ENCODE results near the gene NUDCD2.

DNA sequence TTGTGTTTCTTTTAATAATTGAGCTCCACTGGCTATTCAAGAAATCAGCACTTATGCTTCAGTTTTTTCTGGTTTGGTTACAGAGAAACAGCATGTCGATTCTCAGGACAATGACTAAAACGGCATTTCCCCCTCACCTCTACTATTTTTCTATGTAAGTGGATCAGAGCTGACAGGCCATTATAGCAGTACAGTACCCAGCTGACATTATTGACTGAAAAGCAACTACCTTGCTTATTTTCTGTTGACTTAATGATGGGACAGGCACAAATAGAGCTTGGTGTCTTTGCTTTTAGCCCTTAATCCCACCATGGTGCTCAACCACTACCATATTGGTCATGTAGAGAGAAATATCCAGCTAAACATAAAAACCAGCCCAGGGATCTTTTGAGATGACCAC lies 57.9 kb downstream of the NUDCD2 start:
- TF ChIP-seq, protein P1, sequence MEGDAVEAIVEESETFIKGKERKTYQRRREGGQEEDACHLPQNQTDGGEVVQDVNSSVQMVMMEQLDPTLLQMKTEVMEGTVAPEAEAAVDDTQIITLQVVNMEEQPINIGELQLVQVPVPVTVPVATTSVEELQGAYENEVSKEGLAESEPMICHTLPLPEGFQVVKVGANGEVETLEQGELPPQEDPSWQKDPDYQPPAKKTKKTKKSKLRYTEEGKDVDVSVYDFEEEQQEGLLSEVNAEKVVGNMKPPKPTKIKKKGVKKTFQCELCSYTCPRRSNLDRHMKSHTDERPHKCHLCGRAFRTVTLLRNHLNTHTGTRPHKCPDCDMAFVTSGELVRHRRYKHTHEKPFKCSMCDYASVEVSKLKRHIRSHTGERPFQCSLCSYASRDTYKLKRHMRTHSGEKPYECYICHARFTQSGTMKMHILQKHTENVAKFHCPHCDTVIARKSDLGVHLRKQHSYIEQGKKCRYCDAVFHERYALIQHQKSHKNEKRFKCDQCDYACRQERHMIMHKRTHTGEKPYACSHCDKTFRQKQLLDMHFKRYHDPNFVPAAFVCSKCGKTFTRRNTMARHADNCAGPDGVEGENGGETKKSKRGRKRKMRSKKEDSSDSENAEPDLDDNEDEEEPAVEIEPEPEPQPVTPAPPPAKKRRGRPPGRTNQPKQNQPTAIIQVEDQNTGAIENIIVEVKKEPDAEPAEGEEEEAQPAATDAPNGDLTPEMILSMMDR (IDR thresholded peaks at IDR 0.05; ENCODE audit: insufficient read depth, low read length): no peak
- TF ChIP-seq POLR2AphosphoS5 (IDR thresholded peaks at IDR 0.05; ENCODE audit: low read depth): no peak
- no peak for TF ChIP-seq SPI1 (IDR thresholded peaks at IDR 0.05; ENCODE audit: borderline replicate concordance, low read depth)
- no peak for TF ChIP-seq GABPA (IDR thresholded peaks at IDR 0.05; ENCODE audit: low read depth)

Data from HL-60 (cell line).